ENCODE results near the gene MRPL1.

Gene MRPL1

DNA sequence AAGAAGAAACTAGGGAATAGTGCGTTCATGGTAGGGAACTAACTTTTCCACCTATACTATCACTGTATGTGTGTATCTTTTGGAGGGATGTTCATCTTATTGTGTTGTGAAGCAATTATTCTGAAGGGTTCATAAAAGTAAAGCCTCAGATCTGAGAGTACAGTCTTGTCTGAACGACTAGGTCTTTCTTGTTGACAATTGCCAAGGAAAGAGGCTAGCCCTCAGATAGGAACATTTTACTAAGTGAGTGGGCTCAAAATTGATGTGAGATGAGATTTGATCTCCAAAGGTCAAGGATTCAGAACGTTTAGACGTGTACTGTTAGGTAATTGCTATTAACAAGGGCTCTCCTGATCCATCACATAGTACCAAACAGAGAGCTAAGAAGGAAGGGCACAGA is 28.2 kb upstream of the MRPL1 start:
- H3K27ac ChIP-seq, result no peak overlapping the region
- TF ChIP-seq, protein P1, sequence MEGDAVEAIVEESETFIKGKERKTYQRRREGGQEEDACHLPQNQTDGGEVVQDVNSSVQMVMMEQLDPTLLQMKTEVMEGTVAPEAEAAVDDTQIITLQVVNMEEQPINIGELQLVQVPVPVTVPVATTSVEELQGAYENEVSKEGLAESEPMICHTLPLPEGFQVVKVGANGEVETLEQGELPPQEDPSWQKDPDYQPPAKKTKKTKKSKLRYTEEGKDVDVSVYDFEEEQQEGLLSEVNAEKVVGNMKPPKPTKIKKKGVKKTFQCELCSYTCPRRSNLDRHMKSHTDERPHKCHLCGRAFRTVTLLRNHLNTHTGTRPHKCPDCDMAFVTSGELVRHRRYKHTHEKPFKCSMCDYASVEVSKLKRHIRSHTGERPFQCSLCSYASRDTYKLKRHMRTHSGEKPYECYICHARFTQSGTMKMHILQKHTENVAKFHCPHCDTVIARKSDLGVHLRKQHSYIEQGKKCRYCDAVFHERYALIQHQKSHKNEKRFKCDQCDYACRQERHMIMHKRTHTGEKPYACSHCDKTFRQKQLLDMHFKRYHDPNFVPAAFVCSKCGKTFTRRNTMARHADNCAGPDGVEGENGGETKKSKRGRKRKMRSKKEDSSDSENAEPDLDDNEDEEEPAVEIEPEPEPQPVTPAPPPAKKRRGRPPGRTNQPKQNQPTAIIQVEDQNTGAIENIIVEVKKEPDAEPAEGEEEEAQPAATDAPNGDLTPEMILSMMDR (conservative IDR thresholded peaks at IDR 0.05), result no peak

DNA sequence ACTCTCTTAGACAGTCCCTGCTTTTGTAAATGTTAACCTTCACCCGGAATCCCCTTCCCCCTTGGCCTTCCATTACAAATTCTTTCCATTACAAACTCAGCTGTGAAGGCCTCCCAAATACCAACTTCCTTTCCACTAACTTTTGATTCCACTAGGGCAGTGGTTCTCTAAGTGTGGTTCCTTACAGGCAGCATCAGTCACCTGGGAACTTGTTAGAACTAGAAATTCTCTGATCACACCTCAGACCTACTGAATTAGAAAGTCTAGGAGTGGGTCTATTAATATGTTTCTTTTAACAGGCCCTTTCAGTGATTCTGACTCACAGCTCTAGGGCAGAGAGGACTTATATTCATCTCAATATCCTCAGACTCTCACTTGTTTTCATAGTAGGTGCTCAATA is 19.0 kb upstream of the MRPL1 start:
- TF ChIP-seq, protein P1 (conservative IDR thresholded peaks at IDR 0.05), result no peak
- no peak overlapping the region for H3K27ac ChIP-seq

DNA sequence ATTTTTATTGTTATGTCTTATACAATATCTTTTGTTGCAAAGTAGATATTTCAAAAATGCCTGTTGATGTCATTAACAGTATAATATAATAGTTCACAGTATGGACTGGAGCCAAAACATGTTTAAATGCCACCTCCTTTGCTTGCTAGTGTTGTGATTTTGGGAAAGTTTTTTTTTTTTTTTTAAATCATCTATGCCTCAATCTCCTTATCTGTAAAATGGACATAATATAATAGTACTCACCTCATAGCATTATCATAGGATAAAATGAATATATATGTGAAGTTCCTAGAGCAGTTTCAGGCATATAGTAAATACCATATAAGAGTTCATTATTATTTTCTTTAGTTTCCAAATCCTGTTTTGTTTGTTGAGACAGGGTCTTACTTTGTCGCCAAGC is 18.3 kb upstream of the MRPL1 start:
- TF ChIP-seq, protein P1 (conservative IDR thresholded peaks at IDR 0.05), result no peak

DNA sequence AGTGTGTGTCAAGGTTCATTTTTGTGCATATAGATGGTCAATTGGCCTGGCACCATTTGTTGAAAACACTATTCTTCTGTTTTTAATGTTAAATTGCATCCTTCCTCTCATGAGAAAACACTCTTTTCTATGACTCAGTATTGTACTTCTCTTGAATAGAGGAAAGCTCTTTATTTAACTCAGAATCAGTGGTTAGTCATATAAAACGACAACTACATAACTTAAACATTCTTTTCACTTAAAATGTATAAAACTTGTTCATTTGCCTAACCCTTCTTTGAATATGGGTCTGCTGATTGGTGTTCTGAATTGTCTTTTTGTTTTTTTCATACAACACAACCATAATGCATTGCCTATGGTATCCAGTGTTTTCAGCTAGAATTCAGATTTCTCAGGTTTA is 17.2 kb upstream of the MRPL1 start:
- H3K27ac ChIP-seq, result no peak overlapping the region
- TF ChIP-seq, protein P1 (conservative IDR thresholded peaks at IDR 0.05), result no peak

More for the DNA sequence above, 18.3 kb upstream of the MRPL1 start:
- H3K27ac ChIP-seq, result no peak overlapping the region

DNA sequence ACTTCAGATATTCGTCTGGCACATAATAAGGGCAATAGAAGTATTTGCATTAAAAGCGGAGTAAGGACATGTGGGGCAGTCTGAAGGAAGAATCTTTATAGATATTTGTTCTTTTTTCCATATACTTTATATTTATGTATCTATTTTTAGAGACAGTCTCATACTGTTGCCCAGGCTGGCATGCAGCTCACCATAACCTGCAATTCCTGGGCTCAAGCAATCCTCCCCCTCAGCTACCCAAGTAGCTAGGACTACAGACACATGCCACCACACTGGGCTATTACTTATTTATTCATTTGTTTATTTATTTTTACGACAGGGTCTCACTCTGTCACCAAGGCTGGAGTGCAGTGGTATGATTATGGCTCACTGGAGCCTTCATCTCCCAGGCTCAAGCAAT is 16.7 kb upstream of the MRPL1 start:
- H3K27ac ChIP-seq, result no peak overlapping the region
- TF ChIP-seq, protein P1 (conservative IDR thresholded peaks at IDR 0.05), result no peak

DNA sequence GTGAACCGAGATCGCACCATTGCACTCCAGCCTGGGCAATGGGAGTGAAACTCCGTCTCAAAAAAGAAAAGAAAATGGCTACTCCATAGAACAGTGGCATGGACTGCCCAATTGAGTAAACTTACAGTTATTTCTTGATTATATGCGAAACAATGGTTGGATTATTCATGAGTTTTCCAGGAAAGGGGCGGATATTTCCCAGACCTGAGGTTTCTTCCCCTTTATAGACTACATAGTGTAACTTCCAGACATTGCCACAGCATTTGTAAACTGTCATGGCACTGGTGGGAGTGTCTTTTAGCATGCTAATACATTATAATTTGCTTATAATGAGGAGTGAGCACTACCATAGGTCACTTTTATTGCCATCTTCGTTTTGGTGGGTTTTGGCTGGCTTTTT is 14.1 kb upstream of the MRPL1 start:
- TF ChIP-seq, protein P1 (conservative IDR thresholded peaks at IDR 0.05), result no peak
- no peak overlapping the region for H3K27ac ChIP-seq

DNA sequence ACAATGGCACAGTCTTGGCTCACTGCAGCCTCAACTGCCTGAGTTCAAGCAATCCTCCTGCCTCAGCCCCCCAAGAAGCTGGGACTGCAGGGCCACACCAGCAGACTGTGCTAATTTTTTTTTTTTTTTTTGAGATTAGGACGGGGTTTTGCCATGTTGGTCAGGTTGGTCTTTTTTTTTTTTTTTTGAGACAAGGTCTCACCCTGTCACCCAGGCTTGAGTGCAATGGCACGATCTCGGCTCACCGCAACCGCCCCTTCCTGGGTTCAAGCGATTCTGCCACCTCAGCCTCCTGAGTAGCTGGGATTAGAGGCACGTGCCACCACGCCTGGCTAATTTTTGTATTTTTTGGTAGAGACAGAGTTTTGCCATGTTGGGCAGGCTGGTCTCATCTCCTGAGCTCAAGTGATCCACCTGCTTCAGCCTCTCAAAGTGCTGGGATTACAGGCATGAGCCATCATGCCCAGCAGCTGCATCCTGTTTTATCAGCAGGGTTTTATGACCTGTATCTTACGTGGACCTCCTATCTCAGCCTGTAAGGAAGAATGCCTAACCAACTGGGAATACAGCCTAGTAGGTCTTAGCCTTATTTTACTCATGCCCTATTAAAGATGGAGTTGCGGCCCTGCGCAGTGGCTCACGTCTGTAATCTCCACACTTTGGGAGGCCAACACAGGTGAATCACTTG is 13.2 kb upstream of the MRPL1 start:
- TF ChIP-seq, protein P1 (conservative IDR thresholded peaks at IDR 0.05), result no peak
- H3K27ac ChIP-seq, result no peak overlapping the region
